GM21529 (cell line): Measurements from ENCODE around the gene XCR1.
A peak's percentile ranks its signal among the peaks of the same experiment; 100 is the strongest.

Experiments
- ATAC-seq: cut with Tn5 transposase; IDR thresholded peaks from one replicate; pipeline ENCODE4 v1.9.1; 2021; ENCODE audit not compliant: unreplicated experiment

Gene XCR1

DNA sequence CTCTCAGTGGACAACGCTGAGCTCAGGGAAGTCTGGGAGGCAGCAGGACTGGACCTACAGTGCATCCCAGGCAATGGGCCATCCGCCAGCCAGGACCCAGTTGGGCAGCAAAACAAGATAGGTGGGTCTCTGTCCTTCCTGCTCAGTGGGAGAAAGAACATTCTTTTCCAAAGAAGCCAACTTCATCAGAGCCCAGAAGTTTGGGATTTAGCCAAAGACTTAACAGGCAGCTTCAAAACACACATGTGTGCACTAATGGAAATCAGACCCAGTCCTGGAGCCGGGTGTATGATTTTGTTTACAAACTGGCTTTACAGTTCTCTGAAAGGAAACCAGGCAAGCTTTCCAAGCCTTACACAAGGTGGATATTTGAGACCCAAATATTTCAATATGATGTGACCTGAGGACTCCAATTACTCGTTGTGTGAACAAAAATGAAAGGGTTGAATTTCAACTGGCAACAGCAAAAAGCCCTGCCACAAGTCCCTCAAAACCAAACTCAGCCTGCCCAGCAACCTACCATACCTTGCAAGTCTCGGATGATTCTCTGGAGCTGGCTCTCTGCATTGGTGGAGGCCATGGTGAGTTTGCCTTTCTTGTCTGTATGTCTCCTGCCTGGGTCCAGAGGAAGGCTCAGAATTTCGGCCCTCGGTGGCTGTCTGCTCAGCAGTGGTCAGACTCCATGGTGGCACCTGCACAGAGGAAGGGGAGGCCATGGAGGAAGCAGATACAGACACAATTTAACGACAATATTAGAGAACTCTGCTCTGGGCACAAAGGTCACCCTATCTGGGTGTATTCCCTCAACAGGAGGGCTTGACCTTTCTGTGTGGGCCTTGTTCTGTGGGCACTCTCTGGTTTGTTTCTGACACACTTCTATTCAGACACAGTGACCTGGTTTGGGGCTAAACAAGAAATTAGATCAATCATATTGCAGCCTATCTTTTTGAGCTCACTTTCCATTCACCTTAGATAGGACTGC, 42.7 kb downstream of the XCR1 start:
- no peak for ATAC-seq

DNA sequence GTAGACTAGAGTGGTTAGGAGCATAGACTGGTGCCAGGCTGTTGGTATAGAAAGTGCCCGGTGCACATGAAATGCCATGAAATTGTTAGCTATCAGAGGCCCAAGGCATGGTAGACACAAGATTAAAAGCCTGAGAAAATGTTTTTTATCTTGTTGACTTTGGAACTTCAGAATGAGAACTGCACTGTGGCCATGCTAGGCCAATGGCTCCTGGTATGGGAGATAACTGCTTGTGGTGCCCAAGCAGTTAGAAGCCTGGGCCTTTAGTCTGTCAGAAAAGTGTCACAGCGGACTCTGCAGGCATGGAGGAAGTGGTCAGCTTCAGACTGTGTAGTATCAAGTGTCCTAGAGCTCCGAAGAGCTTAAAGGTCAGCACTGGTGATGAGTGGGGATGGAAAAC, 43.5 kb downstream of the XCR1 start:
- no peak for ATAC-seq

DNA sequence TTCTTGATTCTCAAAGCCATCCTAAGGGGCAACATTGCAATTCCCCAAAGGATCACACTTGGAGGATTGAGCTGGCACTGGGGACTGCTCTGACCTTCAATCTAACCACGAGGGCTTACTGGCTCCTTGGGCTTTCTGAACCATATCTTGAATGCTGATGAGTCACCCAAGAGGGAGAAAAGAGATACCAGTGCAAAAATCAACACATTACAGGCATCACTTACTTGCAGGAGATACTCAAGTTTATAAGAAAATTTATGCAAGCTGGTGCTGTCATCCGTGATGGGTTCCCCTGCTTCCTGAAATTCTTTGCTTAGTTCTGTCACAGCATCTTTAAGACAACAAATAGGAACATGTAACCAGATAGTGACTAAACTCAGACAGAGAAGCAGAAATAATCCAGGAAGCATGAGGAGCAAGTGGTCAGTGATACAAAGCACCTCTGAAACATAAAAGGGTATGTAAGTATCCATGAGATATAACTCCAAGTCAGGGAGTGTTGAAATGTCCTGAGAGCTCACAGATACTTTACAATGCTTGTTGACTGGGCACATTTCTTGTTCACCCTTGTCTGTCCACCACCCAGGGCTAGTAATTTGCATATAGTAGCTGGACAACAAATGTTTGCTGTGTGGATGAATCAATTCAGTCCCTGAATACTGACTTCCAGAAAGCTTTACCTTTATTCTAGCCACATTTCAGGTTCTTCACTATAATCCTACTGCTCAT, 45.8 kb downstream of the XCR1 start:
- ATAC-seq: no peak

DNA sequence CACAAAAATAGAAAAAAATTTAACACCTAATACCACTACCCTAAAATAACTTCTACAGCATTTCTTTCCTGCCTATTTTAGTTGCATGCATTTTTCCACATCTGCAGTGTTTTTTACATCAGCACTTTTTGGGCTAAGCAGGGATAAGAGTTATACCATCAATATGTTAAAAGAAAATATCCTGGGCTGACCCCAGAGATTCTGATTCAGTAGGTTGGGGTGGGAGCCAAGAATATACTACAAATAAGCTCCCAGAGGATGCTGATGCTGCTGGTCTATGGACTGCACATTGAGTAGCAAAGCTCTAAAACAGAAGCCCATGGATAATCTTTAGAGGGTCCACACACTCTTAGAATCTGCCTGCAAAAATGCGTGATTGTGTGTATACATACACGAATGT, 46.5 kb downstream of the XCR1 start:
- ATAC-seq: no peak

DNA sequence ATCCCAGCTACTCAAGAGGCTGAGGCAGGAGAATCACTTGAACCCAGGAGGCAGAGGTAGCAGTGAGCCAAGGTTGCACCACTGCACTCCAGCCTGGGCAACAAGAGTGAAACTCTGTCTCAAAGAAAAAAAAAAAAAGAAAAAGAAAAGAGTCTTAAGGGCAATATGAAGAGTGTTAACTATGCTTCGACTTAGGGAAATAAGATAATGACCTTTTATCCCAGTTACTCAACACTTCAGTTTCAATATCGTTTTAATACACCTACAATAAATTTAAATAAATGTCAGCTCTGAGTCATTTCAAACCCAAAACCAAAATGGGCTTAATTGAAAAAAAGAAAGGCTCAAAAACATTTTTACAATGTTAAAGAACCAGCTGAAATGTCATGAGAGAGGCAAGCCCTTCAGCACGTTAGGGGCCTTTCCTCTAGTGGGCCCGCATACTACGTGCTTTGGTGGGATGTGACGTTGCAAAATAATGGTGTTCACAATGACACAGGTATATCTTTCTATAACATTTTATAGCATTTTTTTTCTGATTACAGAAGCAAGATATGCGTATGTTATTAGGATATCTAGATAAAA, 47.0 kb downstream of the XCR1 start:
- no peak for ATAC-seq

DNA sequence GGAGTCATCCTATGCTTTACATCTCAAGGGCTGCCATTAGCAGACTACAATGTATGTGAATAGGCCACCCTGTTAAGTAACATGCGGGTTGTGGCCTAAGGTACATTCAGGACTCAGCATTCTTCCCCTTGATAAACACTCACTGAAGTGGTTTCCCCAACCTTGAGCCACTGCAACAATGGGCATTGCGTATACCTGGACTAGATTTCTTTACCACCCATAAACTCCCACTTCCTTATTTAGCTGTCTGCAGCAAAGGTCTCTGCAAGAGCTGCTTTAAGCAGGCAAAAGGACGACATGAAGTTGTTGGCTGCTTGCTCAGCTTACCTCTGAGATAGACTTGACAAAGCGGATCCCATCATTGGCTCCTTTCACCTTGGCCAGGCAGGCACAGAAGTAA, 47.9 kb downstream of the XCR1 start:
- ATAC-seq: no peak

DNA sequence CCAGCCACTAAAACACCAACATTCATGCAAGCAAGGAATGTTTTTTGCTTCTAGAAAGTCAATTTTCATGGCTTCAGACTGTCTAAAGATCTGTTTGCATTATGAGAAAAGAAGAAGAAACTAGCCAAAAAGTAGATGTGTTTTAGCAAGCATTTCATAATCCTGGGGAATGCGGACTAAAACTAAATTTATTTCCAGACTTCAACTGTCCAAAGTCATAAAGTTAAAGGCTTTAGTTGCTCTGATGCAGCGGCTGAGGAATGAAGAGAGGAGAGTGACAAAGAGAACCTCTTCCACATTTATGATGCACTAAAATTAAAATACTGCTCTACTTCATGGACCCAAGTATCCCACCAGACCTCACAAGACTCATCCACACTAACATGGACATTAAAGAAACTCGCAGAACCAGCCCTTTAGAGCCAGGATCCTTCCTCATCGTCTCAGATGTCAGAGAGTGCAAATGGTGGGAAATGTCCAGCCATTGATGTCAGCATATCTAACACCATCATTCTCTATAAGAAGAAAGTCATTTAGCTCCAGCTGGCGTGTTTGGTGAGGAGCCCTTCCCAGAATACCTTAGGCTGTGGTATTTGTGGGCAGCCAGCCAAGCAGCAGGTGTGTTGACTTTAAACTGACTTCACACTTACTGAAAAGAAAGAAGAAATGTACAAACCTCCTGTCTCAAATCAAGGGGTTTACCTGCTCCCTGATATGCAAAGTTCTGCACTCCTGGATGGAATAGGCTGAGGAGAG, 49.1 kb downstream of the XCR1 start:
- ATAC-seq: no peak

DNA sequence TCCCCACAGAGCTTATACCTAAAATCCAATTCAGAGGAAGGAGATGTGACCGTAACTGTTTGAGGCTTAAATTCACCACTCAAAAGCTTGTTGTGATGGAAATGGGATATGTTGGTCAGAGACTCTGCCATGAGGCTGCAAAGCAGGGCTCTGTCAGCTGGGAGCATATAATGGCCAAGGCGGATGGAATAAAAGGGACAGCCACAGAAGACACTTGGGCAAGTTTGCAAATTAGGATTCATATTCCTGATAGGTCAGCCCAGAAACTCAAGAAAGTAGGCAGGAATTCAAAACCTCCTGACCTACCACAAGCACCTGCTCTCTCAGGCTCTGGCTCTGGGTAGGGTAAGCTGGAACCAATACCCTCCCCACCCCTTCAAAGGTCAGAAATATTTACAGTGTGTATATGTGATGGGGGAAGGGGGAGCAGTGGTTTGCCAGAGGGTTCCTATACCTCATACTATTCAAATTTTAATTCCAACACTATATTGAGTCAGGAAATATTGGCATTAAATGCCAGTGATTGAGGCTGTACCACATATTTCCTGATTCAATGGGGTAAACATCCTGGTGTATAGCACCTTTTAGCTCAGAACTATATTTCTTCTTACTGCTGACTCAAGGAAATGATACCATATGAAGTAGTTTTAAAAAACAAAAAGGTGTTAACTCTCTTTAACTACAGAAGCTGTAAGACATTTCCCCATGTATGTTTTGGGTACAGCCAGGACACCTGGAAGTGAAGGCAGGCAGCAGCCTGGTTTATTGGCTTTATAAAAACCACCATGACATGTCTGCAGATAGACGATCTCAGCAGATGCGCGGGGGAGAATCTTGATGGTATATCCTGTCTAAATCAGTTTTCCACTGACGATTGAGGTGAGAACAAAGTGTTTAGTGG, 50.8 kb downstream of the XCR1 start:
- no peak for ATAC-seq

DNA sequence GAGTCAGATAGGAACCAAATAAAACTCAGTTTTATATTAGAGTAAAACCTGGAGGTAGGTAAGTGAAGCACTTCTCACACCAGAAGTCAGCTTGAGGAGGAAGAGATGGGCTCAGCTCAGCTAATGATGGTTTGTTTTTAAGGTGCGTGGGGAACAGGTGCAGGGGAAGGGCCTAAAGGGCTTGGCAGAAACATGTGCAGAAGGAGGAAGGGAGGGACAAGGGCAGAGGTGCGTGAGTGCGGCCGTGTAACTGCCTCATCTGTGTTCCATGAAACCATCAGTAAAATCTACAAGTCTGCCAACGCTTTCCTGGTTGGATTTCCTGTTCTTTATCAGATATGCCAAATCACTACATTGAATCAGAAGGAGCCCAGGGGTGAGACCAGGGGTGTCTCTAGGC, 51.6 kb downstream of the XCR1 start:
- no peak for ATAC-seq

DNA sequence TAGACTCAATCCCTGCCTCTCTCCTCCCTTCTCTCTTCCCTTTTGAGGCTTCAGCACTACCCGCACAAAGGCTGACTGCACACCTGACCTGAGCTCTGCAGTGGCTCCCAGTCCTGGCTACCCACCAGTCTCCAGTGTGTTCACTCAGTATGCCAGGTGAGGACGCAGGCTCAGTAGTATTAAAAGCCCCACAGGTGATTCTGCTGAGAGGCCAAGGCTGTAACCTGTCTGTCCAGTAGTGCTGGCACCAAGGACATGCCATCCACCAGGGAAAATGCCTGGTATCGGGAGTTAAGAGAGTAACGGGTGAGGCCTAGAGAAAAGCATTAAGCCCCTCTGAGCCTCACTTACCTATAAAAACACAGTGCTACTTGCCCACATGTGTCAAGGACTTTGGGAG, 52.6 kb downstream of the XCR1 start:
- ATAC-seq: no peak

DNA sequence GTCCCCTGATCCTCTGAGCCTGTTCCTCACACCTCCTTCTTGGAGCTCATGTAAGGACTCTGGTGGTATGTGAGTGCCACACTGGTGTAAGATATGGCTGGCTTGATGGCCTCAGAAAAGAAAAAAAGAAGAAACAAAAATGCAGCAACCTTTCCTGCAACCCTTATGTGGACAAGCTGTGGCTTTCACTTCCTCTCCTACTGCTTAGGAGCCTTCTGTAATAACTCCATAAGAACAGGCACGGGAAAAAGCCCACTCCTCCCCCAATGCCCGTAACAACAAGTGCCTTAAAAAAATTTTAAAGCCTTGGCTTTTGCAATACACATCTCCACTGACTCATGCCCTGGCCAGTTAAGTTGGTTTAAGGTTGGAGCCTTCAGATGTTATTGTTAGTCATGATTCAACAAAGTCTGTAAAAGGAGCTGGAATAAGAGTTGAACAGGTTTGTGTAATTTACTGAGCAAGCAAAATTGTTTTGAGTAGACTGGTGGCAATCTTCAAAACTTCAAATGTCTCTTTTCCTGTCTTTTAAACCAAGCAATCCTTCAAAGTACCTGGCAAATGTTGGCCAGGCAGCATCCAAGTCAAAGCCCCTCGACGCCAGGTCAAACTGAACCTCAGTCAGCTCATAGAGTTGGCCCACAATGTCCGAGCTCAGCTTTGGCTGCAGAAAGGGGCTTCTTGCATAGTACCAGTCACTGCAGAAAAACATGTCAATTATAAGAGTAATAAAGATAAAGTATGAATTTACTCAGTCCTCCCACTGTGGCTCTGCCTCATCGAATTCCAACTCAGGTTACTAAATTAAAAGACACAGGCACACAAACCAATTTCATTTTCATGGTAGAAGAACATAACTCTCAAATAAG, 54.5 kb downstream of the XCR1 start:
- ATAC-seq: peak; percentile 61

DNA sequence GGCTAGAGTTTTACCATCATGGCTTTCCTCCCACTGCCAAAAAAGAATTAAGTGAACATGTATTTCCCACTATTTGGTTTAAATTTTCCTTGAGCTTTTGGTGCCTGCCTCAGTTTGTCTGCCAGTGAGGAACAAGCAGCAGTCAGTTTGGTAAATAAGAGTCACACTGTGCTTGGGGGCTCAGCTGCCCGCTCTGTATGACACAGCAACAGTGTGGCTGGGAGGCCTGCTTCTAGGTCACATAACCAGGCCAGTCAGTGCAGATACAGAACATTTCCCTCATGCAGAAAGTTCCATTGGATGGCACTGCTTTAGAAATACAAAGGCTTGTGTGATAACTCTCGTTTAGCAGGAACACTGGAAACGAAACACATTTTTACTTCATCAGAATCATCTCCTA, 57.3 kb downstream of the XCR1 start:
- ATAC-seq: no peak

DNA sequence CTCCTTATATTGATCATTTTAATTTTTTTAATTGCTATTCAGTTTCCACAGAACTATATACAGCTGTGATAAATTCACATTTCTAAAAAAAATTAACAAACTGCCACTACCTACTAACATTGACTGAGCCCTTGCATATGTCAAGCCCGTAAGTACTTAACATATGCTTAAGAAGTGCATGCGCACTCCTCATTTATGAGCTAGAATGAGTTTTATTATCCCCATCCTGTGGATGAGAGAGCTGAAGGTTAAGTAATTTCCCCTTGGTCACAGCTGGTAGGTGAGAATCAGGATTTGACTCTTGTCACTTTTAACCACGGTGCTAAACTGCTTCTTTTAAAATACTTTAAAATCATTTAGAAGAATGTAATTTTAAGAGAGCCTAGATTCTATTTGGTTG, 58.2 kb downstream of the XCR1 start:
- no peak for ATAC-seq

DNA sequence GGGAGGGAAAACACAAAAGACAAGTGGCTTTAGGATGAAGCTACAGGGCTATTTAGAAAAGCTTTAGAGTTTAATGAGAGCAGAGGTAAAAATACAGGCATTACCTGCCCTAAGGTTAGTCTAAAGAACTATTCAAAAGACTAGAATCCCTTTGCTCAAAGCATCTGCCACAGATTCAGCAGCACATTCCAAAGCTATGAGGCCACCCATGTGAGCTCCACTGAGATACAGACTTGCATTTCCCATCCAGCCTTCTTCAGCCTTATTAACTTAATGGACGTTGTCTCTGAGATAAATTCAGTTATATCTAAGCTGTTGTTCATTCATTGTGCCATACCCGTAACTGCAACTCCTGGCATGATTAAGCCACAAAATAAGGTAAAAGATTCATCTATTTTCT, 58.6 kb downstream of the XCR1 start:
- ATAC-seq: no peak

DNA sequence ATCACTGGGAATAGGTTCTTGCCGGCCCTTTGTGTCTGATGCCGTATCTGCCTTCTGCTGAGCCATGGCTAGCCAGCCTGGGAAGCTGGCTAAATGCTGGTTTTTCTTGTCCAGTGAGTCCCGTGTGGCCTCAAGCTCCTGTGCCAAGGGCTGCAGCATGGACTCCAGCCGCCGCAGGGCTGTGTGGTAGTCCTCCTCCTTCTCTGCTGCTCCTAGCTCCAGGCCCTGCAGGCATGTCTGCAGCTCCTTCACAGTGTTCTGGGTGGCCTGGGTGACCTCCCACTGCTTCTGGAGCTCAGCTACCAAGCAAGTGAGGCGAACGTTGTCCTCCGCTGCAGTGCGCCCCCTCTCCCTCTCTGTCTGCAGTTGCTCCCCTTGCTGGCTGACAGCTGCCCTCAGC, 59.1 kb downstream of the XCR1 start:
- no peak for ATAC-seq

DNA sequence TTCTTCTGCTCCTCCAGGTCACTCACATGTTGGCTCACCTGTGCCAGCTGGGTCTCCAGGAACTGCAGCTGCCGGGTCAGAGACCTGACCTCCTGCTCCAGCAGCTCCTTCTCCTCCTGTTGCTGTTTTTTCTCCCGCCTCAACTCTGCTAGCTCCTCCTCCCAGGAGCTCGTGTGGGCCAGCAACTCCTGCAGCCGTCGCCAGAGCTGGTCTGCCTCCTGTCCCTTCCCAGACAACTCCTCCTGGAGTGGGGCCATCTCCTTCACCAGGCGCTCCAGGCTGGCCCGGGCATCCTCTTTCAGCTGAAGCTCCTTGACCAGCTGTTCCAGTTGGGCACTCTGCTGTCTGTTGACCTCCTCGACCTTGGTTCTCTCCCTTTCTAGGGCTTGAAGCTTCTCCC, 59.6 kb downstream of the XCR1 start:
- ATAC-seq: no peak
